ENCODE measurements around the gene VCAN. TPM values are rescaled to one million over a fixed set of nuclear protein-coding genes. Genes with fewer than 3 reads are reported as not detected.

The VCAN gene
- total RNA-seq, 4 donors from 2014 or later, result 66.9 to 117 (median 71.6) TPM

DNA sequence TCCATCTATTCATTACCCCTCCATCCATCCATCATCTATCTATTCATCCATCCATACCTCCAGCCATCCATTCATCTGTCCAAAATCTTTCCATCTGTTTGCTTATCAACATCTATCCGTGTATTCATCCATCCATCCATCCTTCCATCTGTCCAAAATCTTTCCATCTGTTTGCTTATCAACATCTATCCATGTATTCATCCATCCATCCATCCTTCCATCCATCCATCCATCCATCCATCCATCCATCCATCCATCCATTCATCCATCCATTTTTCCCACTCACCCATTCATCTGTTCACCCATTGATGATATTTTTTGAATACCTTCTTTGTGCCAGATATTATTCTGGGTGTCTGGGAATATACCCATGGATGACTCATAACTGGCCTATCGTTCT lies 12.8 kb downstream of the VCAN start:
- H3K4me3 ChIP-seq, result no peak overlapping the region
- no peak for DNase-seq (ENCODE audit: extremely low spot score)
- H3K27me3 ChIP-seq, result no peaks in the 10 kb centered on the region
- no peak overlapping the region for H3K27ac ChIP-seq (replicated peaks in 1 of 4)
- no peaks in the 10 kb centered on the region for H3K36me3 ChIP-seq
- H3K9me3 ChIP-seq, result no peaks in the 10 kb centered on the region
- 86% methylated on average over 2 of the region's 2 CpGs for WGBS
- H3K4me1 ChIP-seq, result no peaks in the 10 kb centered on the region
- intact Hi-C loops (cut with DNase I), result no loop called here
- no peak for TF ChIP-seq POLR2AphosphoS5 (IDR thresholded peaks at IDR 0.05)
- no peak for TF ChIP-seq EP300 (IDR thresholded peaks at IDR 0.05)
- no peak for TF ChIP-seq POLR2A (IDR thresholded peaks at IDR 0.05; ENCODE audit: low read depth)
- TF ChIP-seq, protein P1, sequence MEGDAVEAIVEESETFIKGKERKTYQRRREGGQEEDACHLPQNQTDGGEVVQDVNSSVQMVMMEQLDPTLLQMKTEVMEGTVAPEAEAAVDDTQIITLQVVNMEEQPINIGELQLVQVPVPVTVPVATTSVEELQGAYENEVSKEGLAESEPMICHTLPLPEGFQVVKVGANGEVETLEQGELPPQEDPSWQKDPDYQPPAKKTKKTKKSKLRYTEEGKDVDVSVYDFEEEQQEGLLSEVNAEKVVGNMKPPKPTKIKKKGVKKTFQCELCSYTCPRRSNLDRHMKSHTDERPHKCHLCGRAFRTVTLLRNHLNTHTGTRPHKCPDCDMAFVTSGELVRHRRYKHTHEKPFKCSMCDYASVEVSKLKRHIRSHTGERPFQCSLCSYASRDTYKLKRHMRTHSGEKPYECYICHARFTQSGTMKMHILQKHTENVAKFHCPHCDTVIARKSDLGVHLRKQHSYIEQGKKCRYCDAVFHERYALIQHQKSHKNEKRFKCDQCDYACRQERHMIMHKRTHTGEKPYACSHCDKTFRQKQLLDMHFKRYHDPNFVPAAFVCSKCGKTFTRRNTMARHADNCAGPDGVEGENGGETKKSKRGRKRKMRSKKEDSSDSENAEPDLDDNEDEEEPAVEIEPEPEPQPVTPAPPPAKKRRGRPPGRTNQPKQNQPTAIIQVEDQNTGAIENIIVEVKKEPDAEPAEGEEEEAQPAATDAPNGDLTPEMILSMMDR (IDR thresholded peaks at IDR 0.05), result no peak

DNA sequence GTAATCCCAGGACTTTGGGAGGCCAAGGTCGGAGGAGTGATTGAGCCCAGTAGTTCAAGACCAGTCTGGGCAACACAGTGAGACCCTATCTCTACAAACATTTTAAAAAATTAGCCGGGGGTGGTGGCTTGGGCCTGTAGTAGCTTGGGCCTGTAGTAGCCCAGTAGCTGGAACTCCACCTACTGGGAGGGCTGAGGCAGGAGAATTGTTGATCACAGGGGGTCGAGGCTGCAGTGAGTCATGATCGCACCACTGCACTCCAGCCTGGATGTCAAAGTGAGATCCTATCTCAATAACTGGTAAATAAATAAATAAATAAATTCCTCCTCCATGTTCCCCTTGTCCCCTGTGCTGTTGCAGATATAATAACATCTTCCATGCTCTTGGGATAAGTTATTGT lies 14.3 kb downstream of the VCAN start:
- intact Hi-C loops (cut with DNase I), result no loop called here
- no peak overlapping the region for H3K4me3 ChIP-seq
- no peak overlapping the region for H3K27ac ChIP-seq (replicated peaks in 1 of 4)

DNA sequence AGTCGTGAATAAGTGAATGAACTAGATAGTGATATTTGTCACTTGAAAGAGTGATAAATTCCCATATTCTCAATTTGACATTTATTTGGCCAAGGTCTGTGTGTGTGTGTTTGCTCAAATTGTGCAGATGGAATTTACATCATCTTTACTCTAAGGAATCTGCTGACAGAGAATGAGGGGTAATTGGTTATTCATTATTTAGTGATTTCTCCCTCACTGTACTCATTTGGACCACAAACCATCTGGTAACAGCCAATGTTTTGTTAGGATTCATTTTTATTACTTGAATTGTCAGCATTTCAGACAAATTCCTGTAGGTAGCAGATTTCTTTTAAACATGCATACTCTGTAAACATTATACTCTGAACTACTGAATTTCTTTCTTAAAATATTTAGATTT lies 15.6 kb downstream of the VCAN start:
- intact Hi-C loops (cut with DNase I), result no loop called here

More for the DNA sequence above, 14.3 kb downstream of the VCAN start:
- no peak for TF ChIP-seq POLR2A (IDR thresholded peaks at IDR 0.05; ENCODE audit: low read depth)
- TF ChIP-seq, protein P1 (IDR thresholded peaks at IDR 0.05), result no peak
- no peak for TF ChIP-seq POLR2AphosphoS5 (IDR thresholded peaks at IDR 0.05)
- no peak for TF ChIP-seq EP300 (IDR thresholded peaks at IDR 0.05)
- no peak for DNase-seq (ENCODE audit: extremely low spot score)
- Histone ChIP-seq H3K36me3 (no peaks in the 10 kb centered on the region), H3K27me3 (no peaks in the 10 kb centered on the region), H3K9me3 (no peaks in the 10 kb centered on the region), H3K4me1 (no peaks in the 10 kb centered on the region)
- 80% methylated on average over 4 of the region's 4 CpGs for WGBS

DNA sequence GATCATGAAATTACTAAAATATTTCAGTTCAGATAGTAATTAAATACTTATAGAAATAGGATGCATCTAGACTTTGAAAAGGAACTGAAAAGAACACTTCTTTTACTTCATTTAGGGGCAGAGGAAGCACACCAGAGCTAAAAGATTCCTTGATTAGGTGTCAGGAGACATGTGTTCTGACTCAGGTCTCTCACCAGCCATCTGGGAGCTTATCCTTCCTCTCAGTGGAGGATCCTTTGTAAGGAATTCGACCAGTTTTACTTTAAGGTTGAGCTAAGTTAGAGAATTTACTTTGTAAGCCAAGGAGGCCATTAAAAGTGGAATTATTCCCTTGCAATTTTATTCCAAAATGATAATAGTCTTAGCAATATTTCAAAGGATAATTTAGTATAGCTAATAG lies 16.7 kb downstream of the VCAN start:
- 13% methylated on average over 1 of the region's 1 CpG for WGBS
- Histone ChIP-seq H3K27ac (replicated peaks in 1 of 4) (no peak overlapping the region), H3K4me1 (no peaks in the 10 kb centered on the region), H3K27me3 (no peaks in the 10 kb centered on the region), H3K4me3 (no peak overlapping the region), H3K9me3 (no peaks in the 10 kb centered on the region), H3K36me3 (no peaks in the 10 kb centered on the region)
- intact Hi-C loops (cut with DNase I), result no loop called here
- no peak for DNase-seq (ENCODE audit: extremely low spot score)
- TF ChIP-seq EP300 (IDR thresholded peaks at IDR 0.05), result no peak
- TF ChIP-seq POLR2A (IDR thresholded peaks at IDR 0.05; ENCODE audit: low read depth), result no peak
- no peak for TF ChIP-seq POLR2AphosphoS5 (IDR thresholded peaks at IDR 0.05)
- TF ChIP-seq, protein P1 (IDR thresholded peaks at IDR 0.05), result no peak

More for the DNA sequence above, 15.6 kb downstream of the VCAN start:
- no peak for DNase-seq (ENCODE audit: extremely low spot score)
- no peaks in the 10 kb centered on the region for H3K36me3 ChIP-seq
- no peak overlapping the region for H3K27ac ChIP-seq (replicated peaks in 1 of 4)
- H3K9me3 ChIP-seq, result no peaks in the 10 kb centered on the region
- H3K27me3 ChIP-seq, result no peaks in the 10 kb centered on the region
- 62% methylated on average over 1 of the region's 1 CpG for WGBS
- no peak for TF ChIP-seq EP300 (IDR thresholded peaks at IDR 0.05)
- no peak for TF ChIP-seq POLR2AphosphoS5 (IDR thresholded peaks at IDR 0.05)
- no peak for TF ChIP-seq POLR2A (IDR thresholded peaks at IDR 0.05; ENCODE audit: low read depth)
- TF ChIP-seq, protein P1 (IDR thresholded peaks at IDR 0.05), result no peak
- H3K4me3 ChIP-seq, result no peak overlapping the region
- no peaks in the 10 kb centered on the region for H3K4me1 ChIP-seq

DNA sequence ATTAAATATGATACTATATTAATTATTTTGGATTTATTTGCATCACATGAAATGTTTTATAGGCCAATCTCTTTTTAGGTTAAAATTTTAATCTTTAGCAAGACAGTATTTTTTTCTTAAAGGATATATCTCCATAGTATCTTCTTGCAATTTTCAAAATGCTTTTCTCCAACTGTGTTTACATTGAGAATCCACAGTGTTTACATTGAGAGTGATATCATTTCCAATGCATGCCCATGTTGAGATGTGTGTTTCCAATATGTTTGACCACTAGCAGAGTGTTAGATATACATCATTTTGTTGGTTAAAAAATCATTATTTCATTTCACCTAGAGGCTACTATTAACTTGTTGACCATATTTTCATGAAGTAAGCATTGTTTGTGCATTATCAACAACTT lies 17.3 kb downstream of the VCAN start:
- TF ChIP-seq EP300 (IDR thresholded peaks at IDR 0.05), result no peak
- no peak for TF ChIP-seq POLR2A (IDR thresholded peaks at IDR 0.05; ENCODE audit: low read depth)
- TF ChIP-seq, protein P1 (IDR thresholded peaks at IDR 0.05), result no peak
- TF ChIP-seq POLR2AphosphoS5 (IDR thresholded peaks at IDR 0.05), result no peak
- H3K27ac ChIP-seq (replicated peaks in 1 of 4), result no peak overlapping the region
- H3K4me1 ChIP-seq, result no peaks in the 10 kb centered on the region
- intact Hi-C loops (cut with DNase I), result no loop called here
- no peaks in the 10 kb centered on the region for H3K36me3 ChIP-seq
- DNase-seq (ENCODE audit: extremely low spot score), result no peak
- no peaks in the 10 kb centered on the region for H3K27me3 ChIP-seq
- H3K9me3 ChIP-seq, result no peaks in the 10 kb centered on the region
- no peak overlapping the region for H3K4me3 ChIP-seq
